Activated CD4-positive, alpha-beta T cell treated with anti-CD3 and anti-CD28 coated beads, Interleukin-2, amount 10 ng/mL, durations not matched to agents 24 days and 14 days (primary cell): ENCODE data around the gene DNAH17. TPM values are rescaled to one million over a fixed set of nuclear protein-coding genes. Genes with fewer than 3 reads are reported as not detected.

Source experiments
- DNase-seq: peaks from one replicate; pipeline ENCODE4 v3.0.0; 2022
- H3K27ac Mint-ChIP-seq: one replicate; pipeline ENCODE4 v1.8.0; 2022; ENCODE audit warnings: mild to moderate bottlenecking, mixed read lengths
- H3K27me3 Mint-ChIP-seq: one replicate; pipeline ENCODE4 v1.8.0; 2022; ENCODE audit warnings: mixed read lengths
- H3K36me3 Mint-ChIP-seq: one replicate; pipeline ENCODE4 v1.8.0; 2022; ENCODE audit warnings: low read depth, mild to moderate bottlenecking, mixed read lengths
- H3K4me1 Mint-ChIP-seq: one replicate; pipeline ENCODE4 v1.8.0; 2021; ENCODE audit warnings: mixed read lengths
- H3K4me3 Mint-ChIP-seq: one replicate; pipeline ENCODE4 v1.8.0; 2022; ENCODE audit warnings: mild to moderate bottlenecking, moderate library complexity, mixed read lengths
- H3K9me3 Mint-ChIP-seq: one replicate; pipeline ENCODE4 v1.8.0; 2021; ENCODE audit warnings: mixed read lengths
- intact Hi-C: fragments of 100-400 bp; cut with micrococcal nuclease; formaldehyde crosslinking; loops from one replicate; pipeline ENCODE4 v1.15.1; 2023
- total RNA-seq: library from RNA; stranded (reverse); gene quantifications from 2 replicates; pipeline ENCODE4 v1.2.3, GENCODE V29; 2022

Gene DNAH17
- total RNA-seq, 1 donor from 2014 or later, result 0.02 TPM

GRCh38 chr17:78375401-78376151 lies 201.6 kb downstream of the DNAH17 start:
- intact Hi-C loops, result no loop called here
- DNase-seq, result no peak
- Mint-ChIP-seq H3K9me3 (no peaks in the 10 kb centered on the region), H3K27me3 (no peaks in the 10 kb centered on the region), H3K27ac (no peak overlapping the region), H3K4me1 (peaks cover 20% of the 10 kb centered on the region), H3K4me3 (no peak overlapping the region), H3K36me3 (peaks cover 10% of the 10 kb centered on the region)

GRCh38 chr17:78374631-78375274 lies 202.4 kb downstream of the DNAH17 start:
- Mint-ChIP-seq H3K4me1 (peaks cover 14% of the 10 kb centered on the region), H3K27me3 (no peaks in the 10 kb centered on the region), H3K9me3 (no peaks in the 10 kb centered on the region), H3K27ac (no peak overlapping the region), H3K36me3 (peaks cover 5% of the 10 kb centered on the region), H3K4me3 (no peak overlapping the region)
- intact Hi-C loops, result no loop called here
- DNase-seq, result no peak

- no peak overlapping the region for H3K27ac Mint-ChIP-seq
- no peak for DNase-seq
- peaks cover 12% of the 10 kb centered on the region for H3K4me1 Mint-ChIP-seq
- intact Hi-C loops, result no loop called here
- peaks cover 3% of the 10 kb centered on the region for H3K36me3 Mint-ChIP-seq
- no peak overlapping the region for H3K4me3 Mint-ChIP-seq
- no peaks in the 10 kb centered on the region for H3K27me3 Mint-ChIP-seq
- no peaks in the 10 kb centered on the region for H3K9me3 Mint-ChIP-seq
These were observed 203.0 kb downstream of the DNAH17 start for GRCh38 chr17:78374189-78374588.

Other genes with a start within 250 kb of the DNAH17 start
- gene SOCS3, start 217.3 kb downstream of the DNAH17 start, total RNA-seq, result 78.3 and 81.5 TPM in 2 replicates
- gene PGS1, start 198.7 kb downstream of the DNAH17 start, total RNA-seq, result 65.6 and 67.8 TPM in 2 replicates
- gene CYTH1, start 204.9 kb upstream of the DNAH17 start, total RNA-seq, result 126 and 131 TPM in 2 replicates